Esophagus muscularis mucosa (tissue), 4 donors: ENCODE measurements around the gene DPP7. TPM values are rescaled to one million over a fixed set of nuclear protein-coding genes. Genes with fewer than 3 reads are reported as not detected.

Experiments
- DNase-seq: peaks from one replicate; pipeline ENCODE4 v3.0.0-alpha.2; 2017; ENCODE audit errors: extremely low spot score
- H3K27ac ChIP-seq, 4 donors: fragments of 200-600 bp; sonication (generic); replicated peaks in 1 of 4; 1 replicate in 3 of 4; 2 replicates in 1 of 4; pipeline ENCODE4 v1.5.1; 2016 to 2019; ENCODE audit warnings: mild to moderate bottlenecking in 1 of 4
- H3K27me3 ChIP-seq, 4 donors: fragments of 200-600 bp; sonication (generic); one replicate each; pipeline versions ENCODE4 v1.5.1 to v1.6.0; 2016 to 2019
- H3K36me3 ChIP-seq, 4 donors: fragments of 200-600 bp; sonication (generic); one replicate each; pipeline ENCODE4 v1.5.1; 2016 to 2019
- H3K4me1 ChIP-seq, 4 donors: fragments of 200-600 bp; sonication (generic); one replicate each; pipeline ENCODE4 v1.5.1; 2016 to 2019
- H3K4me3 ChIP-seq, 4 donors: fragments of 200-600 bp; sonication (generic); 1 replicate in 2 of 4; 2 replicates in 2 of 4; pipeline ENCODE4 v1.5.1; 2016 to 2019; ENCODE audit warnings: mild to moderate bottlenecking in 4 of 4, moderate library complexity in 1 of 4
- H3K9me3 ChIP-seq, 4 donors: fragments of 200-600 bp; sonication (generic); 1 replicate in 3 of 4; 2 replicates in 1 of 4; pipeline ENCODE4 v1.5.1; 2016 to 2019
- CTCF ChIP-seq, 3 experiments: fragments of 200-600 bp in 2 of 3; fragments of 450-650 bp in 1 of 3; sonication (generic) in 2 of 3; IDR thresholded peaks; one replicate each; pipeline ENCODE4 v1.5.1; 2017 to 2019; ENCODE audit warnings: antibody characterized with exemption in 3 of 3, mild to moderate bottlenecking in 2 of 3, moderate library complexity in 1 of 3
- EP300 ChIP-seq: sonication (generic); formaldehyde crosslinking; IDR thresholded peaks from one replicate; pipeline ENCODE4 v1.6.1; 2017; ENCODE audit warnings: antibody characterized with exemption
- POLR2A ChIP-seq: fragments of 450-650 bp; IDR thresholded peaks from one replicate; pipeline ENCODE4 v1.6.1; 2017; ENCODE audit warnings: antibody characterized with exemption, moderate library complexity, mild to moderate bottlenecking, low read depth
- POLR2AphosphoS5 ChIP-seq, 2 donors: sonication (generic); formaldehyde crosslinking; IDR thresholded peaks; one replicate each; pipeline ENCODE4 v1.6.1; 2017; ENCODE audit warnings: antibody characterized with exemption in 2 of 2
- WGBS: methylation state at CpG from one replicate; pipeline ENCODE4 v1.1.5; 2018; 5-methylcytosine and 5-hydroxymethylcytosine counted together
- intact Hi-C: fragments of 100-400 bp; cut with DNase I; formaldehyde crosslinking; loops from one replicate; pipeline ENCODE4 v1.15.1; 2023
- total RNA-seq, 4 donors: library from RNA; depleted of rRNA; stranded (reverse); fragments of >200 nt; gene quantifications; one replicate each; pipeline versions ENCODE4 v1.1.0 to v1.2.1, GENCODE V29; 2016

DPP7 gene
- total RNA-seq, 4 donors from 2014 or later: 90.1 to 121 (median 104) TPM

GRCh38 chr9:137150617-137151457, 36.3 kb upstream of the DPP7 start:
- intact Hi-C loops: no loop called here
- TF ChIP-seq POLR2AphosphoS5 (IDR thresholded peaks at IDR 0.05) (no peak), POLR2A (no peak), CTCF (IDR thresholded peaks at IDR 0.05) (no peak), EP300 (no peak)
- 24% methylated on average over 32 of the region's 34 CpGs for WGBS

GRCh38 chr9:137149942-137150616, 35.5 kb upstream of the DPP7 start:
- peaks cover 0 to 72% (median 8%) of the 10 kb centered on the region in 4 donors for H3K27me3 ChIP-seq
- no peak for TF ChIP-seq EP300
- TF ChIP-seq POLR2A: no peak
- no peak for TF ChIP-seq CTCF (IDR thresholded peaks at IDR 0.05)
- no peak for TF ChIP-seq POLR2AphosphoS5 (IDR thresholded peaks at IDR 0.05)
- no peaks in the 10 kb centered on the region for H3K36me3 ChIP-seq
- intact Hi-C loops: no loop called here
- no peaks in the 10 kb centered on the region for H3K4me1 ChIP-seq
- H3K9me3 ChIP-seq: no peaks in the 10 kb centered on the region
- 39% methylated on average over 12 of the region's 20 CpGs for WGBS
- no peak overlapping the region for H3K4me3 ChIP-seq
- no peak for DNase-seq
- H3K27ac ChIP-seq: no peak overlapping the region

More at GRCh38 chr9:137150617-137151457, 36.3 kb upstream of the DPP7 start:
- DNase-seq: no peak
- no peak overlapping the region for H3K27ac ChIP-seq
- H3K4me3 ChIP-seq: no peak overlapping the region
- H3K4me1 ChIP-seq: no peaks in the 10 kb centered on the region
- H3K27me3 ChIP-seq: peaks cover 0 to 74% (median 10%) of the 10 kb centered on the region in 4 donors
- H3K9me3 ChIP-seq: no peaks in the 10 kb centered on the region
- H3K36me3 ChIP-seq: no peaks in the 10 kb centered on the region

- no peaks in the 10 kb centered on the region for H3K36me3 ChIP-seq
- TF ChIP-seq POLR2A (no peak), EP300 (no peak), POLR2AphosphoS5 (IDR thresholded peaks at IDR 0.05) (no peak), CTCF (IDR thresholded peaks at IDR 0.05) (no peak)
- H3K4me1 ChIP-seq: no peaks in the 10 kb centered on the region
- H3K27ac ChIP-seq: no peak overlapping the region
- H3K4me3 ChIP-seq: no peak overlapping the region
- no peaks in the 10 kb centered on the region for H3K9me3 ChIP-seq
- intact Hi-C loops: no loop called here
- no peak for DNase-seq
- peaks cover 0 to 67% (median 8%) of the 10 kb centered on the region in 4 donors for H3K27me3 ChIP-seq
- 84% methylated on average over 5 of the region's 5 CpGs for WGBS
Measured at GRCh38 chr9:137149363-137149762, 34.8 kb upstream of the DPP7 start.

- no peak overlapping the region for H3K4me3 ChIP-seq
- H3K27me3 ChIP-seq: peaks cover 0 to 72% (median 9%) of the 10 kb centered on the region in 4 donors
- WGBS: 82% methylated on average over 17 of the region's 19 CpGs
- H3K27ac ChIP-seq: no peak overlapping the region
- intact Hi-C loops: no loop called here
- H3K4me1 ChIP-seq: no peaks in the 10 kb centered on the region
- no peak for DNase-seq
- H3K9me3 ChIP-seq: no peaks in the 10 kb centered on the region
- TF ChIP-seq EP300 (no peak), CTCF (IDR thresholded peaks at IDR 0.05) (no peak), POLR2A (no peak), POLR2AphosphoS5 (IDR thresholded peaks at IDR 0.05) (no peak)
- no peaks in the 10 kb centered on the region for H3K36me3 ChIP-seq
Measured at GRCh38 chr9:137148661-137149060, 34.1 kb upstream of the DPP7 start.
